GM12873 (cell line): ENCODE measurements around the gene KIAA0586.

ENCODE experiments used
- TF ChIP-seq, protein P1 (sequence below): IDR thresholded peaks from 2 replicates; pipeline ENCODE4 v1.5.1; 2012; ENCODE audit warnings: low read depth, mild to moderate bottlenecking, moderate library complexity, low read length, control low read depth; ENCODE audit not compliant: insufficient read depth; ENCODE audit errors: missing control alignments

The KIAA0586 gene

DNA sequence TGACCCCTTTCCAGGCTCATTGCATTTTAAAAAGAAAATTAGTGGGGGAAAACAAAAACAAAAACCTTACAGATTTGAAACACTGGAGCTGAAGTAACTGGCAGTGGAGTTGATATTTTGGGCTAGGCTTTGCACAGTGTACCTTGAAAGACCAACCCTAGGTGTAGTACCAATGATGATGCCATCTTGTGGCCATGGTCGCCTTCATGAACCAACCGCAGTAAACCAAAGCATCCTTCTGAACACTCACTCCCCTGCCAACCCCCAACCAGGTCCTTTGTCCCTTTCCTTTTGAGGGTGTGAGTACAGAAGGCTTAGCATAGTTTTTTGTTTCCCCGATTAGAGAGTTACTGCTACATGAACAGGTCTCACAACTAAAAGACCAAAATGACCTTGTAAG is 25.9 kb upstream of the KIAA0586 start:
- TF ChIP-seq, protein P1, sequence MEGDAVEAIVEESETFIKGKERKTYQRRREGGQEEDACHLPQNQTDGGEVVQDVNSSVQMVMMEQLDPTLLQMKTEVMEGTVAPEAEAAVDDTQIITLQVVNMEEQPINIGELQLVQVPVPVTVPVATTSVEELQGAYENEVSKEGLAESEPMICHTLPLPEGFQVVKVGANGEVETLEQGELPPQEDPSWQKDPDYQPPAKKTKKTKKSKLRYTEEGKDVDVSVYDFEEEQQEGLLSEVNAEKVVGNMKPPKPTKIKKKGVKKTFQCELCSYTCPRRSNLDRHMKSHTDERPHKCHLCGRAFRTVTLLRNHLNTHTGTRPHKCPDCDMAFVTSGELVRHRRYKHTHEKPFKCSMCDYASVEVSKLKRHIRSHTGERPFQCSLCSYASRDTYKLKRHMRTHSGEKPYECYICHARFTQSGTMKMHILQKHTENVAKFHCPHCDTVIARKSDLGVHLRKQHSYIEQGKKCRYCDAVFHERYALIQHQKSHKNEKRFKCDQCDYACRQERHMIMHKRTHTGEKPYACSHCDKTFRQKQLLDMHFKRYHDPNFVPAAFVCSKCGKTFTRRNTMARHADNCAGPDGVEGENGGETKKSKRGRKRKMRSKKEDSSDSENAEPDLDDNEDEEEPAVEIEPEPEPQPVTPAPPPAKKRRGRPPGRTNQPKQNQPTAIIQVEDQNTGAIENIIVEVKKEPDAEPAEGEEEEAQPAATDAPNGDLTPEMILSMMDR = peak; percentile 20

DNA sequence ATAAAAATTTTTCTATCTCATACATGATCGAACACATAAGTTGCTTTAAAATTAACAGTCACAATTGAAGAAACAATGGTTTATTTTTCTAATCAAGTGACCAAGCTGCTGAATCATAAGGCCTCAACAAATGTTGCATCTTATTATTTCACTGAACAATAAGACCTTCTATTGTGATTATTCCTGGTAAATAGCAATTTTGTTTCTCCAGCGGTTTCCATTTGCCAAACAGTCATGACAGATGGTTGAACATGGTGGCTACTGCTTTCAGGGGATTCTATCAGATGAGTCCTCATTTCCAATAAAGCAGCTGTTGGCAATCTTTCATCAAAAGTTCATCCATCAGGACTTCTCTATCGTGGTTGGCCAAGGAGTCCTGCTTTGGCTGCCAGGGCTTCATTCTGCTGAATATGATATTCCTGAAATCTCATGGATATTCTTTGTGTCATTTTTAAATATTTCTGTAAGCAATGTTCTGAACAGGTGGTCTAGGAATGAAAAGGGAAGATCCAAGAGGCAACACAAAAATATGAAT is 18.8 kb upstream of the KIAA0586 start:
- TF ChIP-seq, protein P1 = no peak

DNA sequence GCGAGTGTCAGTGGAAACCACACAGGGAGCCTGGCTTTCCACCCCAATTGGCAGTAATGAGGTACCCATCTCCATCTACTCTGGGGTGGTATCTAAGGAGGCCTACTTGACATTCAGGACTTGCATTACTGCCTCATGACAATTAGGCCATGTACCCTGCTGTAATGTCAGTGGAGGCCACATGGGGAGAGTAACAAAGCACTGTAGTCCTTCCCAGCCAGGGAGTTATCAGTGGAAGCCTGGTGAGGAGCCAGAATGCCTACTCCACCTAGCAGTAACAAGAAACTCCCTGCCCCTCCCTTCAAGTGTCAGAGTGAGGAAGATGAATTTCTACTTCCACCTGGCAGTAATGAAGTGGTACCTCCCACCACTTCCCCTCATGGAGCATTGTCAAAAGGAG is 12.7 kb upstream of the KIAA0586 start:
- TF ChIP-seq, protein P1 = peak; percentile 21

GRCh38 chr14:58415636-58416547 is 11.6 kb upstream of the KIAA0586 start:
- TF ChIP-seq, protein P1 = no peak

DNA sequence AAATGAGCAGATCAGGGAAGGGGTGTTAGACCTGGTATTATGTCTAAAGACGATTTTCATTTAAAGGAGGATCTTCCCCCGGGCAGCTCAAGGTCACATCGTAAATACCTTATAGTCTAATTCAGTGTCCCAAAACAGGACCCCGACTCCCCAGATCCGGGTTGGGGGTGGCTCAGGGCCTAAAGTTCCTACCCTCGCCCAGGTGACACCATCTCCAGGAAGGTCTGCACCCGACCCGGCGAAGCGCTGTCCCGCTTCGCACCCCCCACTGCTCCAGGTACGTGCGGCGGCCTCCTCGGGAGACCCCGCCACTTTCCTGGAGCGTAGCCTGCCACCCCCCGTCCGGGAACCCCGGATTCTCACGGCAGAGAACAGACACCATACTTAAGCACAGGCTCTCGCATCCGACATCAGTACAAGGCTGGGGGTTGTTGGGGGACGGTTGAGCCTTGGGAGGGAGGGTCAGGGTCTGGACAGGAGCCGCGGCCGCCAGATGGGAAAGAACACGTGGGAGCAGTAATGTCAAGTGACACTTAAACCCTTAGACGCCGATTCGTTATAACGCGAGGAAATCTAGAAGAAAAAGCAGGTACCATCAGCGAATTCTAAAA is 744 bp upstream of the KIAA0586 start:
- TF ChIP-seq, protein P1 = no peak

- TF ChIP-seq, protein P1 = no peak
These were observed 682 bp downstream of the KIAA0586 start for GRCh38 chr14:58428118-58428683.

DNA sequence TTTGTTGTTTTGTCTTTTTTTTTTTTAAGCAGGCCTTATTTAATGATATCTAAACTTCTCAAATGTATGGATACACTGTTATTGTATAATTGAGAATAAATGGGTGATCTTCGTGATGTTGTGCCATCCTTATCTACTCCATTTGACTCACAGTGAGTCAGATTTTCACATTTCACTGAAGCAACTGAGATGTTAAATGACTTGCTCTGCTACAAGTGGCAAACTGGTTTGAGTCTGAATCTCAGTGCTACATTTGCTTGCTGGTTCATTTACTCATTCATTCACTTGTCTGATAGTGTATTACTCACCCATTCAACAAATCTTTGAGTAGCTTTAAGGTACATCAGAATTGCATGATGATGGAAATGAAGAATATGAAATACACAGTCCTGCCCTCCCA is 2.6 kb downstream of the KIAA0586 start:
- TF ChIP-seq, protein P1 = no peak
